ENCODE data around the gene ABCB1.

The ABCB1 gene

GRCh38 chr7:87600130-87601124 lies at the start of gene ABCB1:
Gene ABCB1, minus strand, starts transcription at chr7:87600884. Its CDS starts 700 bp downstream, at chr7:87600184.
- TF ChIP-seq CTCF (IDR thresholded peaks at IDR 0.05): no peak

GRCh38 chr7:87648316-87648715 lies 47.6 kb upstream of the ABCB1 start:
- no peak for TF ChIP-seq CTCF (IDR thresholded peaks at IDR 0.05)

GRCh38 chr7:87645446-87645845 lies 44.8 kb upstream of the ABCB1 start:
- TF ChIP-seq CTCF (IDR thresholded peaks at IDR 0.05): no peak

- TF ChIP-seq CTCF (IDR thresholded peaks at IDR 0.05): no peak
Measured at GRCh38 chr7:87635921-87636320, 35.2 kb upstream of the ABCB1 start.

DNA sequence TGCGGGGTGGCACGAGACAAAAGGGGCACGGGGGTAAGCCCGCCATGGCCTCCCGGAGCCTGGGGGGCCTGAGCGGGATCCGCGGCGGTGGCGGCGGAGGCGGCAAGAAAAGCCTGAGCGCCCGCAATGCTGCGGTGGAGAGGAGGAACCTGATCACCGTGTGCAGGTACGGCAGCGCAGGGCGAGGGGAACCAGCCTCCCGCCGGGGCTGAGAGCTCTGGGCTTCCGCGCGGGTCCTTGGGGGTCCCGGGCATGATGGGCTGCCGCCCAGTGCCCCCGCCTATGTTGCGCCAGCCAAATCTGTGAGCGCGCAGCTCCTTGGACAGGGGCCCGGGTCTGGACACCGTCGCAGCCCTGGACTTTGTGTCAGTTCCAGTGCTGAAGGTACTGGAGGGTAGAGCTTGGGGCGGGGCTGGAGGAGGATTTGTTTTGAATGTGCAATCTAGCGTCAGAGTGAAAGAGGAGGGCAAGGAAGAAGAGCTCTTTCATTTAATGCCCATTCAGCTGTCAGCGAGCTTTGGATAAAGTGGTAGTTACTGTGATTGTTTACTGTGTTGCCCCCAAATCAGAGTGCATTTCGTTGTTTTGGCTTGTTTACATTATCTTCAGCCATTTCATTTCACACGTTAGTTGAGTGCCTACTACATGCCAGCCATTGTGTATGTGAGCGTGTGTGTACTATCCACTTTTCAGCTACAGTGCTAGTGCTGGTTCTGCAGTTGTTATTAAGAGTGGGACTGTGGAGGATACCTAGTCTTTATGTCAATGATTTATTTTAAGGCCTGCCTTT lies 28.3 kb upstream of the ABCB1 start:
- no peak for TF ChIP-seq CTCF (IDR thresholded peaks at IDR 0.05)

DNA sequence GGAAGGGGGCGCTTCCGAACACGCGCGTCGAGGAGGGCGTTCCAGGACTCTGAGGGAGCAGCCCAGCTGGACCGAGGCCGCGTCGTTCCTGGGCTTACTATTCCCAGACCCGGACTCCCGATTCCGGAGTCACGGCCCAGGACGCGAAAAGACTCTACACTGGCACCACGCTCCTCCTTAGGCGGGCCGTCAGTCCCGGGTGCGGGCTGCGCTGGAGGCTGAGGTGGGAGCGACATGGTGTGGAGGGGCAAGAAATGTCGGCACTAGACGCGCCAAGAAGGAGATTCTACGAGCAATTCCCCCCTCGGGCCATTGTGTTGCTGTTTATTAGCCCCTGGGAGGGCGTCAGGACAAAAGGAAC lies 26.9 kb upstream of the ABCB1 start:
- no peak for TF ChIP-seq CTCF (IDR thresholded peaks at IDR 0.05)

- no peak for TF ChIP-seq CTCF (IDR thresholded peaks at IDR 0.05)
Measured at GRCh38 chr7:87625101-87625500, 24.4 kb upstream of the ABCB1 start.
